Gastrocnemius medialis (tissue), 4 donors: ENCODE data around the gene SYNJ2.

ENCODE experiments used
- CTCF ChIP-seq, 5 experiments: fragments of 450-650 bp in 3 of 5; fragments of 200-600 bp in 2 of 5; sonication (generic) in 2 of 5; IDR thresholded peaks in 4 of 5; conservative IDR thresholded peaks in 1 of 5; 1 replicate in 4 of 5; 2 replicates in 1 of 5; pipeline ENCODE4 v1.5.1; 2016 to 2019; ENCODE audit warnings: antibody characterized with exemption in 5 of 5, mild to moderate bottlenecking in 3 of 5, moderate library complexity in 3 of 5
- POLR2A ChIP-seq, 2 donors: fragments of 450-650 bp; IDR thresholded peaks; one replicate each; pipeline ENCODE4 v1.6.1; 2017; ENCODE audit warnings: antibody characterized with exemption in 2 of 2, mild to moderate bottlenecking in 2 of 2, moderate library complexity in 2 of 2

- TF ChIP-seq POLR2A (IDR thresholded peaks at IDR 0.05) (no peak), CTCF (IDR thresholded peaks at IDR 0.05 in 4 of 5, conservative IDR thresholded peaks at IDR 0.05 in 1 of 5) (no peak)
Observed at GRCh38 chr6:158018851-158019361, 37.2 kb downstream of the SYNJ2 start.
